Measurements from ENCODE around the gene NXPE1.

DNA sequence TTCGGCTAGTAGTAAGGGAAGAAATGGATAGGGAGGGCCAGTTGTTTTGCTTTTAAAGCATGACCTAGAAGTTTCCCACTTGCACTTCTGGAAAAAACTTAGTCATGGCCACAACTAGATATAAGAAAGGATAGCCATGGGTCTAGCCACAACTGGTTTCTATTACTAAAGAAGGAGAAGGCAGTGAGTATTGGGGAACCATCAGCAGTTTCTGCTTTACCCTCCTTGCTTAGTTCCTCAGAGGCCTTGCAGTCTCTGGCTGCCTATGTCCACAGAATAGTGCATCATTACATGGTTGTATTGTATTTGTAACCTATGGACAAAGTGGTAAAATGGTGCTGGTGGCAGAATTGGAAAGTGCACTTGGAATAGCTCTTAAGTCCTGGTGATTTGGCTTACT, 35.6 kb downstream of the NXPE1 start:
- TF ChIP-seq, protein P1, sequence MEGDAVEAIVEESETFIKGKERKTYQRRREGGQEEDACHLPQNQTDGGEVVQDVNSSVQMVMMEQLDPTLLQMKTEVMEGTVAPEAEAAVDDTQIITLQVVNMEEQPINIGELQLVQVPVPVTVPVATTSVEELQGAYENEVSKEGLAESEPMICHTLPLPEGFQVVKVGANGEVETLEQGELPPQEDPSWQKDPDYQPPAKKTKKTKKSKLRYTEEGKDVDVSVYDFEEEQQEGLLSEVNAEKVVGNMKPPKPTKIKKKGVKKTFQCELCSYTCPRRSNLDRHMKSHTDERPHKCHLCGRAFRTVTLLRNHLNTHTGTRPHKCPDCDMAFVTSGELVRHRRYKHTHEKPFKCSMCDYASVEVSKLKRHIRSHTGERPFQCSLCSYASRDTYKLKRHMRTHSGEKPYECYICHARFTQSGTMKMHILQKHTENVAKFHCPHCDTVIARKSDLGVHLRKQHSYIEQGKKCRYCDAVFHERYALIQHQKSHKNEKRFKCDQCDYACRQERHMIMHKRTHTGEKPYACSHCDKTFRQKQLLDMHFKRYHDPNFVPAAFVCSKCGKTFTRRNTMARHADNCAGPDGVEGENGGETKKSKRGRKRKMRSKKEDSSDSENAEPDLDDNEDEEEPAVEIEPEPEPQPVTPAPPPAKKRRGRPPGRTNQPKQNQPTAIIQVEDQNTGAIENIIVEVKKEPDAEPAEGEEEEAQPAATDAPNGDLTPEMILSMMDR (IDR thresholded peaks at IDR 0.05), result no peak
- TF ChIP-seq POLR2A (IDR thresholded peaks at IDR 0.05) (no peak), POLR2AphosphoS5 (IDR thresholded peaks at IDR 0.05) (no peak)
